SK-N-SH treated with all-trans-retinoic acid at 6 μM for 48 hours (cell line): ENCODE data around the gene TRIM34.

Source experiments
- ESRRG ChIP-seq: fragments of 250-450 bp; sonication (Bioruptor Pico); IDR thresholded peaks from 2 replicates; pipeline ENCODE4 v1.6.1; 2021; ENCODE audit warnings: mild to moderate bottlenecking
- ISL1 ChIP-seq: fragments of 250-450 bp; sonication (Bioruptor Pico); IDR thresholded peaks from 2 replicates; pipeline ENCODE4 v2.1.2; 2022; ENCODE audit warnings: mild to moderate bottlenecking, moderate library complexity
- POU6F1 ChIP-seq: fragments of 250-450 bp; sonication (Bioruptor Pico); IDR thresholded peaks from 2 replicates; pipeline ENCODE4 v1.8.0; 2021; ENCODE audit warnings: low read depth, mild to moderate bottlenecking, moderate library complexity, borderline replicate concordance
- PPARA ChIP-seq: fragments of 250-450 bp; sonication (Bioruptor Pico); IDR thresholded peaks from 2 replicates; pipeline ENCODE4 v1.5.0; 2020; ENCODE audit warnings: mild to moderate bottlenecking, borderline replicate concordance
- ZFP3 ChIP-seq: fragments of 250-450 bp; sonication (Bioruptor Pico); IDR thresholded peaks from 2 replicates; pipeline ENCODE4 v1.5.0; 2020; ENCODE audit warnings: mild to moderate bottlenecking, moderate library complexity
- ZNF8 ChIP-seq: fragments of 450-650 bp; formaldehyde crosslinking; IDR thresholded peaks from 2 replicates; pipeline ENCODE4 v1.5.0; 2020; ENCODE audit warnings: mild to moderate bottlenecking, moderate library complexity
- TF ChIP-seq, protein P1 (sequence below): fragments of 250-450 bp; sonication (Bioruptor Pico); IDR thresholded peaks from 2 replicates; pipeline ENCODE4 v1.5.1; 2020; ENCODE audit warnings: low read depth, mild to moderate bottlenecking, moderate library complexity

- TF ChIP-seq ZNF8 (CRISPR knock-in tag), result no peak
- TF ChIP-seq PPARA, result no peak
- no peak for TF ChIP-seq ISL1
- TF ChIP-seq POU6F1, result no peak
- no peak for TF ChIP-seq ESRRG
- TF ChIP-seq, protein P1, sequence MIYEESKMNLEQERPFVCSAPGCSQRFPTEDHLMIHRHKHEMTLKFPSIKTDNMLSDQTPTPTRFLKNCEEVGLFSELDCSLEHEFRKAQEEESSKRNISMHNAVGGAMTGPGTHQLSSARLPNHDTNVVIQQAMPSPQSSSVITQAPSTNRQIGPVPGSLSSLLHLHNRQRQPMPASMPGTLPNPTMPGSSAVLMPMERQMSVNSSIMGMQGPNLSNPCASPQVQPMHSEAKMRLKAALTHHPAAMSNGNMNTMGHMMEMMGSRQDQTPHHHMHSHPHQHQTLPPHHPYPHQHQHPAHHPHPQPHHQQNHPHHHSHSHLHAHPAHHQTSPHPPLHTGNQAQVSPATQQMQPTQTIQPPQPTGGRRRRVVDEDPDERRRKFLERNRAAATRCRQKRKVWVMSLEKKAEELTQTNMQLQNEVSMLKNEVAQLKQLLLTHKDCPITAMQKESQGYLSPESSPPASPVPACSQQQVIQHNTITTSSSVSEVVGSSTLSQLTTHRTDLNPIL, result no peak
- TF ChIP-seq ZFP3 (CRISPR knock-in tag), result no peak
Observed at GRCh38 chr11:5689551-5689983, 64.8 kb downstream of the TRIM34 start, which contains the start of gene TRIM22.
